ENCODE data around the gene DIAPH2.

DIAPH2 gene

GRCh38 chrX:97057349-97057909 lies 372.8 kb downstream of the DIAPH2 start:
- DNase-seq (ENCODE audit: low spot score), result no peak

- no peak for DNase-seq (ENCODE audit: low spot score)
Measured at GRCh38 chrX:97060020-97060419, 375.4 kb downstream of the DIAPH2 start.

DNA sequence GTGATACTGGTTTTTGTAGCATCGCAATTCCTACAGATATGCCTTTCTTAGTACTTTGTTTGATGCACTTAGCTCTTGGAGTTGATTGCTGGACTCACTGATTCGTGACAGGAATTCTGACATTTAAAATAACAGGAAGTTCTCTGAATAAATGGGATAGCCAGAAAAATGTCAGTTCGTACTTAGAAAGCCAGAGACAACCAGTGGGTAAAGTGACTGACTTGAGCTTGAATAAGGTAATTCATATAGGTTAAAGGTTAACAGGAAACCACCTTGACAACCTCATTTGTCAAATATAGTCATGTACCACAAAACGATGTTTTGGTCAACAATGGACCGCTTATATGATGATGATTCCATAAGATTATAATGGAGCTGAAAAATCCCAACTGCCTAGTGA lies 380.4 kb downstream of the DIAPH2 start:
- DNase-seq (ENCODE audit: low spot score), result no peak

GRCh38 chrX:97065973-97066372 lies 381.3 kb downstream of the DIAPH2 start:
- no peak for DNase-seq (ENCODE audit: low spot score)

DNA sequence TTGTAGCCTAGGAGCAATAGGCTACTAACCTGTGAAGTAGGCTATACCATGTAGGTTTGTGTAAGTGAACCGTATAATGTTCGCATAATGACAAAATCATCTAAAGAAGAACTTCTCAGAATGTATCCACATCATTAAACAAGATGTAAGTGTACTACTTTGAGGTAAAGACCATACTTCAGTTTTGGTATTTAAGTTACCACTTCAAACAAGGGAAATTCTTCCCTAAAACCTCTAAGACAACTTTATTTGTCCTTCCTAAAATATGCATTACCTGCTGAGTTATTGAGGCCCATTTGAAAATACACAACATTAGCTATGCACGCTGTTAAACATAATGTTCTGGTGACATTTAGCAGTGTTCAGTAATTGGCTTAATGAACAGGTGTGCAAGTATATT lies 381.7 kb downstream of the DIAPH2 start:
- DNase-seq (ENCODE audit: low spot score), result no peak

DNA sequence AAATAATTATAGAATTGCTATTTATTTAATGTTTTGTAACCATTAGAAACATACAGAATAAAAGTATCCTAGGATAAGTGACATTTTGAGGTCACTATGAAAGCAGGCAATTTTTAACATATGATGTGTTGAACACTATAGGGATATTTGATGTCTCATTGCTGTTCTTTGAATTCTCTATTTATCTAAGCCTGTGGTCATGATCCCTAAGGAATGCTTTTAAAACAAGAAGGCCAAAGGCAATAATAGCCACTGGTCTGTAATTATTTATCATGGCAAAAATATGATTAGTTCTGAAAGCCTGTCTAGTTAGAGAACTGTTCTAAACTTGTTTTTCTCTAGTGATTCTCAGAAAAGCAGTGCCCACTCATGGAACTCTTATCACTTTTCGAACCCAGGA lies 385.7 kb downstream of the DIAPH2 start:
- DNase-seq (ENCODE audit: low spot score), result no peak

DNA sequence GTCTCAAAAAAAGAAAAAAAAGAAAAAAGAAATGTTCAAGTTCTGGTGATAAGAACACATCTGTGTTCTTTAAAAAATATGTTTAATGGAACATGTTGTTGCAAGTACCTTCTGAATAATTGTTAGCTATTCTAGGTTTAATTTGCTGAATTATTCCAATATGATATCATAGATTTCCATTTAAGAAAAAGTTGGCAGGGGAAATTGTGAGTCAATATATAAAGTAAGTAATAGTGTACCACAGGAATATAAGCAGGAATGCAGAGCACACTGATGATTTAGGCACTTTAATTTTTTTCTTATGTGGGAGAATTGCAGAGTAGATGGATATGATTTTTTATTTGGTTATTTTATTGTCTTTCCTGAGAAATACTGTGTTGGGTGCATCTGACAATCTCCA lies 389.8 kb downstream of the DIAPH2 start:
- DNase-seq (ENCODE audit: low spot score), result no peak

DNA sequence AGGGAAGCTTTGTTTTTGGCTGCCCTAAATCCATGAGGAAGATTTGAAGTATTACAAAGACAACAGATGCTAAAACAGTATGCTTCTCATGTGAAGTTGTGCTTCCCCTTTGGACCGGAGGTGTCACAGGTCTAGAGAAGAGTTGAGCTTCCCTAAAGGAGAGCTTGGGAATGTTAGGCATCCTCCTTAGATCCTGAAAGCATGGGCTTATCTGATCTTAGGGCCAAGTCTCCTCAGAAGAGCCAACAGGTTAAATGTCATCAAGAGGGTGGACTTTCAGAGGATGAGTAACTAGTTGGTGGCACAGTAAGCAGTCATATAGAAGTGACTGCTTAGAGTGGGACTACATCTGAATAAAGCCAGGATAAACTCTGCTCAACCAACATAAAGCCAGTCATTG lies 404.5 kb downstream of the DIAPH2 start:
- no peak for DNase-seq (ENCODE audit: low spot score)

DNA sequence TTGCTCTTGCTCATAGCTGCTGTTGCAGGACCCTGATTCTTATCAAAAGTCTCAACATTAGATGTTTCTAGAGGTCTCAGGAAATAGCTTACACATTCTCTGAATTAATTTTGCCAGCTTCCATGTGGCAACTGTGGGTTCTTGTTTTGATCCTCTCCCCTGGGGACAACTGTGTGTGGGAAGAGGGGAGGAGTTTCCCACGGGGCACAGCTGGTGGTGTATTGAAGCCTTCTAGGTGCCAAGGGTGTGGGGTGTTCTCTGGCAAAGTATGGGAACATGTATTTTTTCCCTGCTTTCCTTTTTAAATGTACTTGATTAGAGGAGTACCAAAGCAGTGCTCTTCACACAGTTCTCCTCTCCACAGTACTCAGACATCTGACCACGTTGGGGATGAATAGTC lies 411.7 kb downstream of the DIAPH2 start:
- DNase-seq (ENCODE audit: low spot score), result no peak

DNA sequence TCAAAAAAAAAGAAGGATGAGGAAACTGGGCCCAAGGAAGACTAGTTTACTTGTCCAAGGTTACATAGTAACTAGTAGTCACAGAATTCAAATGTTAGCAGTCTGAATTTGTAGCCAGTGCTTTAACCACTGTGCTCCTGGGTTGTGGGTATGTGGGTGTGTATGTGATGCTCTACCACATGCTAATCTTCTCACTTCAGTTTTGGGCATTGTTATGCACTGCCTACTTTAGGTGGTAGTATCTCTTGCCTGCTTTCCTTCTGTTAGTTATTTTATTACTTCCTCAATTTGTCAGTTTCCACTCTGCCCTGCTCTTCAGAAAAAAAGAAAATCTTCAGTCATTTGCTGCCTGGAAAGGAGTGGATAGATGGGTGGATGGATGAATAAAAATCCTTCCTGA lies 418.3 kb downstream of the DIAPH2 start:
- DNase-seq (ENCODE audit: low spot score), result no peak

DNA sequence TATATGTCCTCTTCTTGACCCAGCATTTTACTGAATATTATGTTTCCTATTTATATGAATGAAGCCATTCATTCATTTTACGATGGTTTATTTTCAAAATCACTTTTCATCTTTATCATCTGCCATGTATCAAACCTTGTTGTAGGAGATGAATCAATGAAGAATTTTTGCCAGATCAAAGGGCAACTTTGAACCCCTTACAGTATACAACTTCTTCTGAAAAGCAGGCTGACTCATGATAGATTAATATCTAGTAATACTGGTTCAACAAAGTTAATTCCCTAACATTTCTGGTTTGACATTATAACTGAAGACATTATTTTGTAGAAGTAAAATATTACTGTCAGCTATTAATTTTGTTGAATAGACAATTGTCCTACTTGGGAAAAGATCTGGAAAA lies 425.1 kb downstream of the DIAPH2 start:
- no peak for DNase-seq (ENCODE audit: low spot score)

GRCh38 chrX:97117572-97117971 lies 432.9 kb downstream of the DIAPH2 start:
- DNase-seq (ENCODE audit: low spot score), result no peak

DNA sequence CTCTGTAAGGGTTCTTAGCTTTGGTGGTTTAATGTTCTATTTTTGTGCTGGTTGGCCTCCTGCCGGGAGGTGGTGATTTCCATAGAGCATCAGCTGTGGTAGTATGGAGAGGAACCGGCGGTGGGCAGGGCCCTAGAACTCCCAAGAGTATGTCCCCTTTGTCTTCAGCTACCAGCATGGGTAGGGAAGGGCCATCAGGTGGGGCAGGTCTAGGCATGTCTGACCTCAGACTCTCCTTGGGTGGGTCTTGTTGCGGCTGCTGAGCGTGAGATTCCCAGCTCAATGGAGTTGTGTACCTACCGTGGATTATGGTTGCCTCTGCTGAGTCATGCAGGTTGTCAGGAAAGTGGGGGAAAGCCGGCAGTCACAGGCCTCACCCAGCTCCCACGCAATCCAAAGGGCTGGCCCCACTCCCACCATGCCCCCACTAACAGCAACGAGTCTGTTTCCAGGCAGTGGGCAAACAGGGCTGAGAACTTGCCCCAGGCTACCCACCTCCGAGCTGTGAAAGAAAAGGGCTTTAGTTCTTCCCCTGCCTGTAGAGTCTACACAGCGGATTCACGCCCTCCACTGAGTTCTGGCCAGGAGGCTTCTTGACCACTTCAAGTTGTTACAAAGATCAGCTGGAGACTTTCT lies 434.9 kb downstream of the DIAPH2 start:
- no peak for DNase-seq (ENCODE audit: low spot score)

DNA sequence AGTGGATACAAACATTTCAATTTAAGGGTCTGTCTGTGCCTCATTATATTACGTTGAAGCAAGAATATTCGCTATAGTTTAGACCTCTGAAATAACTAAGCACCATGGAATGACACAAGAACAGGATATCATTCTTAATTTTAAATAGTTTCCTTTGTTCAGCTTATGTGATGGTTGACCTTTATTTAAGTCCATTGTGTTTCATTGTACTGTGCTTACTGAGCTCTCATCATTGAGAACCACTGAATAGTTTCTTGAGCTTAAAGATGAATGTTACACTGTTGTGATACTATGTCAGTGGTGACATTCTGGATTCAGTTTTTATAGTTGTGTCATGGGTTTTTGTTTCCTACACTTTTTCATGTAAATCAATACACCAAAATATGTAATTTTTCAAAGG lies 438.4 kb downstream of the DIAPH2 start:
- no peak for DNase-seq (ENCODE audit: low spot score)

DNA sequence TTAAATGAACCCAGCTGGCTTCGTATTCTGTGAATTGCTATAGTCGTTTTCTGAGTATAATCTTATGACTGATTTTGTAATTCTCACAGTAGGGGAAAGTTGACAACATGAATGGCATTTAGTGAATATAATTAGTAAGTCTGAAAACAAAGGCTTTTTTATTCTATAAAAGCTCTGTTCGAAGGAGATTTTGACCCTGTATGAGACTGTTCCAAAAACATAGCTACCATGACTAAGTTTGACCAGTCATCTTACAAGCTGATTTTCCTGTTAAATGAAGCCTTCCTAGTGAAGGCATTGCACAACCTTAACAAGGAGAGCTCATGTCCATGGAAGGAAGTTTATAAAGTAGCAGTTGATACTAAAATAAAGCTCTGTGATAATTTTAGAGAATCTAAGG lies 441.4 kb downstream of the DIAPH2 start:
- DNase-seq (ENCODE audit: low spot score), result no peak

DNA sequence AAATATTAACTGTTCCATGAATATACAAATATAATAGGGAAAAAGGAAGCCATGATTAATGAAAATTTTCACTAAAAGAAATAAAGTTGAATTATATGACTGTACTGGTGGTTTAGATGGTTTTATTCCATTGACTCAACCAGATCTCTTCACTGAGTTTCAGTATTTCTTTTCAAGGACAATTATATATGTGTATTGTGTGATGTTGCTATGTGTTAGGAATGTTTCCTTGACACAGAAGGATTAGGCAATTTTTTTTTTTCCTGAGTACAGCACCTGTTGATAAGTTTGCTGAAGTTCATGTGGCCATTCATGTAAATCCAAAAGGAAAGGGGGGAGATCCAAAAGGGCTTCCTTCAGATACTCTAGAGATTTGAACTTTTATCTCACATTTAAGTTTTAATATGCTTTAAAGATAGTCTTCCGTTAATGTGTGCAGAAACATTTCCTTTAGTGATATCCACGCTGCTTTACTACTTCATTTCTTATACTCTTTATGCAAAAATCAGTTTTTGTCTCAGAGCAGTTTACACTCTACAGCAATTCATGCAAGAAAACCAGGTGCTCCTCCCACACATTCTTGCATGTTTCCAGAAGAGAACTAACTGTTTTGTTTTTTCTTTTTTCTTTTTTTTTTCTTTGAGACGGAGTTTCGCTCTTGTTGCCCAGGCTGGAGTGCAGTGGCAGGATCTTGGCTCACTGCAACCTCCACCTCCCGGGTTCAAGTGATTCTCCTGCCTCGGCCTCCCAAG lies 448.2 kb downstream of the DIAPH2 start:
- DNase-seq (ENCODE audit: low spot score), result no peak

GRCh38 chrX:97145934-97146333 lies 461.3 kb downstream of the DIAPH2 start:
- no peak for DNase-seq (ENCODE audit: low spot score)

DNA sequence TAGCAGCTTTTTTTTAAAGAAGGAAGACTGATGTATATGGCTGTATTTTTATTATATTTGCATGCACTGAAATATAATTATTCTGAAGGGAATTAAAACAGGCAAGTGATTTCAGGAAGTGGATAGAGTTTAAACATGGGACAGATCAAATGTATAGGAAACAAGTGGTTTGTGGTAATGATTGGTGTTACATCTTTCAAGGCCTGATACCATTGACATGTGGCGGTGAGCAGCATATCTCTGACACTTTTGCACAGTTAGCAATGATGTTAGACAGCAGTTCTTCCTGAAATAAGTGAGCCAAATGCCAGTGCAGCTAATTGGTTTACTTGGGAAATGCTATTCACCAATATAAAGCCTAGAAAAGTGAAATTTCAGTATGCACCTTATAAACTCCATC lies 471.2 kb downstream of the DIAPH2 start:
- DNase-seq (ENCODE audit: low spot score), result no peak

DNA sequence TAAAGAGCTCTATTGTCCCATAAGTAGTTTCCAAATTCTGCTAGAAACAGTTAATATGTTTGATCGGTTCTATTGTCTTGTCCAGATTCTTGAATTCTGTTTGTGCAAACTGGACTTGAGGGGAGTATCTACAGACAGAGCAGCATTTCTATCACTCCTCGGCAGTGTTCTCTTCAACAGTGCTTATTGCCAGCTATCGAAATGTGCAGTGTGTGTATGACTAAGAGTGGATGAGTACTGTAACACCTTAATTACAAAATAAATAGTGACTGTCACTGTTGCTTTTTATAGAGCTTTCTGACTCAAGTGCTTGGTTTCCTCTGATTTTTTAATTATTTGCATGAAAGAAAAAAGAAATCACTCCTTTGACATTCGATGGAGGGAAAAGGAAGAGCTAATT lies 473.6 kb downstream of the DIAPH2 start:
- DNase-seq (ENCODE audit: low spot score), result no peak

DNA sequence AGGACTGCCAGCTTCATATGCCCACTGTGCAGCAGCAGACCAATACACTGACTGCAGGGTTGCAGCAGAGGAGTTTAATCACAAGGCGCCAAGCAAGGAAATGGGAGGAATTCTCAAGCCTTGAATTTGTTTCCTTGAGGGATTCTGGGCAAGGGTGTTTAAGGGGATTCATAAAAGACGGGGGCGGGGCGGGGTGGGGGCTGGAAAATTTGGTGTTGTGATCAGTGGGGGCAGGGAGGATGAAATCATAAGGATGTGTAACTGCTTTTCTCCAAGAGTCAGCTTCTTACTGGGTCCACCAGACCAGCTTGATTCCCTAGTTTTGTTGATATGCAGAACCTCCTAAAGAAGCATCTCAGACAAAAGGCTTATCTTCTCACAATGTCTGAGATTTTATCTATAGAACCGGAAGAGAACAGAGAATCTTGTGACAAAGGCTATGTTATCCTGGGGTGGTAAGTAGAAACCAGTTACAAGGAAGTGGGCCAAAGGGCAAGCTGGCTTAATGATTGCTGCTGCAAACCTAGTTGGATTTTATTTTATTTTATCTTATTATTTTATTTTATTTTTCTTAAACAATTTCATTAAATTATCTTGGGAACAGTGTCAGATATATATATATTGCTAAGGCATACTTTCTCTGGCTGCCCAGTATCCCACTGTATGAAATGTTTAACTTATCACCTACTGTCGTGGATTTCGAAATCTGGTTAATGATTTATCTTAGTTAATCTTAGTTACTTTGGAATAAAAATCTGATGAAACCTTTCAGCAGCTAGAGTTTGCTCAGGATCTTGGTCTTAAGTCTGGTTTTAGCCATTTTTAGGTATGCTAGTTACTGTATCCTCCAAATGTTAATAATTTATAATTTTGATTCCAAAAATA lies 475.5 kb downstream of the DIAPH2 start:
- no peak for DNase-seq (ENCODE audit: low spot score)

GRCh38 chrX:97167333-97167732 lies 482.7 kb downstream of the DIAPH2 start:
- no peak for DNase-seq (ENCODE audit: low spot score)

DNA sequence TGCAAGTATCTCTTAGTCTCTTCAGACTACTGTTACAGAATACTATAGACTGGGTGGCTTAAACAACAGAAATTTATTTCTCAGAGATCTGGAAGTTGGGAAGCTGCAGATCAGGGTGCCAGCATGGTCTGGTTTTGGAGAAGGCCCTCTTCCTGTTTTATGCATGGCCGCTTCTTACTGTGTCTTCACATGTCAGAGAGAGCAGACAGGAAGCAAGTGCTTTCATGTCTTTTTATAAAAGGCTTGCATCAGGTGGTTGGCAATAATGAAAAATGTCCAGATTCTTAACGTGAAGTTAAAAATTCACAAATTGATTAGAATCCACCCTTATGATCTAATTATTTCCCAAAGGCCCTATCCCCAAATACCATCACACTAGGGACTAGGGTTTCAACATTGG lies 484.0 kb downstream of the DIAPH2 start:
- DNase-seq (ENCODE audit: low spot score), result no peak

DNA sequence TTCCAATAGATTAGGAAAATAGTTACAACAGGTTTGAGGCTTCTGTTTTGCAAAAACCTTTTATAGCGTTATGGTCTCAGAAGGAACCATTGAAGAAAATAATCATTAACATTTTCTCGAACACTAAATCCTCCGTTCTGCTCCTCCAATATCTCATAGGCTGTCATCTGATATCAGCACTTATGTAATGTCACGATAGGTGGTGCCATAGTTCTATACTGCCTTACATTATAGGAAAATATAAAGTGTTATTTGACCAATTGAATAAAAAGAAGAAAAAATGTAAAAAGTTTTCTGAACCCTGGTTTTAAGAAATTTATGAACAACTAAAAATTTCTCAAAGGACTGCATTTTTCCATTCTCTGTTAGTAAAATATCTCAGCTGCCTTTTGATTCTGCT lies 490.5 kb downstream of the DIAPH2 start:
- DNase-seq (ENCODE audit: low spot score), result no peak
